H9 (cell line): ENCODE data around the gene FGF4. TPM values are rescaled to one million over a fixed set of nuclear protein-coding genes. Genes with fewer than 3 reads are reported as not detected.

Source experiments
- DNase-seq: peaks from one replicate; pipeline ENCODE4 v3.0.0-alpha.2; 2017
- H2AFZ ChIP-seq: one replicate; pipeline ENCODE4 v1.6.1; 2013; ENCODE audit warnings: mild to moderate bottlenecking, low read length, control low read depth, moderate library complexity
- H2AK5ac ChIP-seq: 2 replicates; pipeline ENCODE4 v1.6.1; 2013; ENCODE audit warnings: low read length, control low read depth, mixed read lengths; ENCODE audit not compliant: insufficient read length
- H2BK120ac ChIP-seq: one replicate; pipeline ENCODE4 v1.6.1; 2013; ENCODE audit warnings: low read depth, mild to moderate bottlenecking, low read length, control low read depth, inconsistent platforms; ENCODE audit not compliant: poor library complexity, severe bottlenecking
- H2BK12ac ChIP-seq: 2 replicates; pipeline ENCODE4 v1.6.1; 2013; ENCODE audit warnings: low read length, control low read depth, mixed read lengths, low read depth; ENCODE audit not compliant: insufficient read length
- H2BK15ac ChIP-seq: 2 replicates; pipeline ENCODE4 v1.6.1; 2013; ENCODE audit warnings: low read depth, low read length, control low read depth
- H2BK20ac ChIP-seq: one replicate; pipeline ENCODE4 v1.6.1; 2013; ENCODE audit warnings: low read depth, mild to moderate bottlenecking, low read length, control low read depth, inconsistent platforms; ENCODE audit not compliant: poor library complexity, severe bottlenecking
- H2BK5ac ChIP-seq: 2 replicates; pipeline ENCODE4 v1.6.1; 2013; ENCODE audit warnings: low read length, control low read depth, mixed read lengths; ENCODE audit not compliant: insufficient read length
- H3K14ac ChIP-seq: 2 replicates; pipeline ENCODE4 v1.6.1; 2013; ENCODE audit warnings: low read length, control low read depth; ENCODE audit not compliant: insufficient read depth
- H3K18ac ChIP-seq: 2 replicates; pipeline ENCODE4 v1.6.1; 2013; ENCODE audit warnings: low read depth, mild to moderate bottlenecking, mixed read lengths, low read length, control low read depth; ENCODE audit not compliant: insufficient read length
- H3K23ac ChIP-seq: 2 replicates; pipeline ENCODE4 v1.6.1; 2013; ENCODE audit warnings: low read length, control low read depth, mixed read lengths, low read depth; ENCODE audit not compliant: insufficient read length
- H3K23me2 ChIP-seq: 2 replicates; pipeline ENCODE4 v1.6.1; 2013; ENCODE audit warnings: low read depth, mild to moderate bottlenecking, mixed read lengths, low read length, control low read depth; ENCODE audit not compliant: insufficient read length, poor library complexity, severe bottlenecking
- H3K27ac ChIP-seq: 2 replicates; pipeline ENCODE4 v1.5.1; 2013; ENCODE audit warnings: low read length, control low read depth, mixed read lengths, low read depth; ENCODE audit not compliant: insufficient read length
- H3K27me3 ChIP-seq: 2 replicates; pipeline ENCODE4 v1.6.1; 2013; ENCODE audit warnings: low read length, control low read depth, inconsistent platforms; ENCODE audit not compliant: insufficient read depth
- H3K4ac ChIP-seq: 2 replicates; pipeline ENCODE4 v1.6.1; 2013; ENCODE audit warnings: low read depth, mild to moderate bottlenecking, control low read depth, inconsistent platforms, low read length, moderate library complexity
- H3K4me1 ChIP-seq: 2 replicates; pipeline ENCODE4 v1.6.1; 2013; ENCODE audit warnings: low read length, control low read depth, inconsistent platforms; ENCODE audit not compliant: insufficient read depth
- H3K4me2 ChIP-seq: 2 replicates; pipeline ENCODE4 v1.6.1; 2013; ENCODE audit warnings: low read length, control low read depth, mixed read lengths; ENCODE audit not compliant: insufficient read length, insufficient read depth
- H3K56ac ChIP-seq: 2 replicates; pipeline ENCODE4 v1.6.1; 2013; ENCODE audit warnings: low read depth, mild to moderate bottlenecking, mixed read lengths, low read length, control low read depth; ENCODE audit not compliant: insufficient read length
- H3K79me1 ChIP-seq: 2 replicates; pipeline ENCODE4 v1.6.1; 2013; ENCODE audit warnings: low read depth, mild to moderate bottlenecking, moderate library complexity, low read length, control low read depth, inconsistent platforms; ENCODE audit not compliant: insufficient read depth, poor library complexity, severe bottlenecking
- H3K79me2 ChIP-seq: 2 replicates; pipeline ENCODE4 v1.6.1; 2013; ENCODE audit warnings: low read length, control low read depth, inconsistent platforms; ENCODE audit not compliant: insufficient read depth
- H3K9ac ChIP-seq: 2 replicates; pipeline ENCODE4 v1.6.1; 2013; ENCODE audit warnings: low read length, control low read depth, mixed read lengths; ENCODE audit not compliant: insufficient read length; ENCODE audit errors: extremely low read depth
- H3K9me3 ChIP-seq: one replicate; pipeline ENCODE4 v1.6.1; 2013; ENCODE audit warnings: low read depth, low read length, inconsistent platforms; ENCODE audit not compliant: control insufficient read depth
- H3T11ph ChIP-seq: one replicate; pipeline ENCODE4 v1.6.1; 2013; ENCODE audit warnings: mild to moderate bottlenecking, low read length, control low read depth, inconsistent platforms
- H4K20me1 ChIP-seq: one replicate; pipeline ENCODE4 v1.6.1; 2013; ENCODE audit not compliant: control insufficient read depth, insufficient read length, insufficient read depth
- H4K5ac ChIP-seq: 2 replicates; pipeline ENCODE4 v1.6.1; 2013; ENCODE audit warnings: low read depth, mild to moderate bottlenecking, mixed read lengths, low read length, control low read depth; ENCODE audit not compliant: insufficient read length
- H4K8ac ChIP-seq: replicated peaks from 2 replicates; pipeline ENCODE4 v1.6.1; 2013; ENCODE audit warnings: low read length, control low read depth, mixed read lengths, low read depth; ENCODE audit not compliant: insufficient read length
- H4K91ac ChIP-seq: 2 replicates; pipeline ENCODE4 v1.6.1; 2013; ENCODE audit warnings: low read depth, mild to moderate bottlenecking, moderate library complexity, mixed read lengths, low read length, control low read depth; ENCODE audit not compliant: insufficient read length
- H3K27ac Mint-ChIP-seq, 3 experiments: 2 replicates in 2 of 3; 3 replicates in 1 of 3; pipeline ENCODE4 v1.8.0; 2020 to 2021; ENCODE audit warnings: mixed read lengths in 3 of 3, mild to moderate bottlenecking in 1 of 3, moderate library complexity in 1 of 3
- H3K27me3 Mint-ChIP-seq: 2 replicates; pipeline ENCODE4 v1.8.0; 2021; ENCODE audit warnings: low read depth, mild to moderate bottlenecking, moderate library complexity, mixed read lengths
- H3K36me3 Mint-ChIP-seq, 3 experiments: 2 replicates in 2 of 3; 3 replicates in 1 of 3; pipeline ENCODE4 v1.8.0; 2020 to 2021; ENCODE audit warnings: low read depth in 3 of 3, mixed read lengths in 3 of 3; ENCODE audit not compliant: insufficient read depth in 1 of 3
- H3K4me1 Mint-ChIP-seq, 2 experiments: 2 replicates each; pipeline ENCODE4 v1.8.0; 2020; ENCODE audit warnings: mixed read lengths in 2 of 2
- H3K4me3 Mint-ChIP-seq, 2 experiments: 2 replicates in 1 of 2; 3 replicates in 1 of 2; pipeline ENCODE4 v1.8.0; 2020 to 2021; ENCODE audit warnings: mild to moderate bottlenecking in 2 of 2, mixed read lengths in 2 of 2, moderate library complexity in 1 of 2
- H3K9me3 Mint-ChIP-seq, 2 experiments: 2 replicates in 1 of 2; 3 replicates in 1 of 2; pipeline ENCODE4 v1.8.0; 2020; ENCODE audit warnings: mild to moderate bottlenecking in 2 of 2, mixed read lengths in 2 of 2, moderate library complexity in 1 of 2
- CTCF ChIP-seq: fragments of 200-600 bp; sonication (generic); conservative IDR thresholded peaks from 3 replicates; pipeline ENCODE4 v1.8.0; 2021; ENCODE audit warnings: antibody characterized with exemption, mild to moderate bottlenecking
- WGBS: extraction: QIAGEN DNeasy Blood & Tissue Kit; methylation state at CpG from one replicate; pipeline ENCODE4 v1.1.7; 2013; ENCODE audit warnings: missing lambda C conversion rate, low lambda C conversion rate, mixed read lengths; ENCODE audit not compliant: insufficient read length; ENCODE audit errors: extremely low coverage; 5-methylcytosine and 5-hydroxymethylcytosine counted together
- total RNA-seq: library from RNA; stranded (reverse); gene quantifications from 2 replicates; pipeline ENCODE4 v1.2.1, GENCODE V29; 2021

Gene FGF4
- total RNA-seq, 1 experiment from 2014 or later = 0.68 TPM

DNA sequence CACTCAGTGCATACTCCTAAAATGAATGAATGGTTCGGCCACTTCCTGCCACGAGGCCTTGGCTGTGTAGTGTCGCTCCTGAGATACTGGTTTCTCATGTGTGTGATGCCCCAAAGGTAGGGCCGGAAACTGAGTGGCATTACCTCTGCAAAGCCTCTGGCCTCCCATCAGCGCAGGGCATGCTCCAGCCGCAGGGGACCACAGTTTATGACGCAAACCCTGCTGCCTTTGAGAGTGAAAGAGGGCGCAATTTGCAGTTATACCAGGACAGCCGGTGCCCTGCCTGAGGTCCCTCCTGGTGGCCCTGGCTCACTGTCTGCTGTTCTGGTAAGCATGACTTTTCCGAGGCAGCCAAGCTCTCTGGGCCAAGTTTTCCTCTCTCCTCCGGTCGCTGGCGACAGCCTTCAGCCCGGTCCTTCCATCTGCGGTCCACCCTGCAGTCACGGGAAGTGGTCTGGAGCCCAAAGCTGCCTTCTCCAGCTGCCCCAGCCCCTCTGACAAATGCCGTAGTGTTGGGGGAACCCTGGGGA lies 46.4 kb upstream of the FGF4 start:
- H2BK15ac ChIP-seq = no peak overlapping the region
- no peaks in the 10 kb centered on the region for H3K79me1 ChIP-seq
- no peak overlapping the region for H4K8ac ChIP-seq
- no peak overlapping the region for H2BK120ac ChIP-seq
- no peak overlapping the region for H3K9ac ChIP-seq
- H2BK12ac ChIP-seq = no peak overlapping the region
- Mint-ChIP-seq H3K27ac (no peak overlapping the region), H3K27me3 (peaks cover 91% of the 10 kb centered on the region), H3K4me3 (no peak overlapping the region), H3K4me1 (peaks cover 4 to 11% of the 10 kb centered on the region in 2 experiments), H3K9me3 (no peaks in the 10 kb centered on the region; a peak in 1 of 5 replicates), H3K36me3 (no peaks in the 10 kb centered on the region)
- H2BK20ac ChIP-seq = no peak overlapping the region
- H3K27me3 ChIP-seq = peaks cover 44% of the 10 kb centered on the region
- TF ChIP-seq CTCF = no peak
- H3K79me2 ChIP-seq = no peaks in the 10 kb centered on the region
- no peak overlapping the region for H3K4ac ChIP-seq
- H3K23me2 ChIP-seq = peaks cover 9% of the 10 kb centered on the region
- no peak overlapping the region for H2AFZ ChIP-seq
- H4K5ac ChIP-seq = no peak overlapping the region
- H3K23ac ChIP-seq = no peak overlapping the region
- H3T11ph ChIP-seq = no peak overlapping the region
- no peak overlapping the region for H2AK5ac ChIP-seq
- H4K91ac ChIP-seq = no peak overlapping the region
- no peak for DNase-seq
- no peaks in the 10 kb centered on the region for H3K4me1 ChIP-seq
- no CpG with 5 or more reads among the region's 17 CpGs for WGBS
- H3K18ac ChIP-seq = no peak overlapping the region
- H3K14ac ChIP-seq = no peak overlapping the region
- H3K9me3 ChIP-seq = no peaks in the 10 kb centered on the region
- no peaks in the 10 kb centered on the region for H4K20me1 ChIP-seq
- no peak overlapping the region for H3K27ac ChIP-seq
- no peak overlapping the region for H2BK5ac ChIP-seq
- H3K56ac ChIP-seq = no peak overlapping the region
- no peak overlapping the region for H3K4me2 ChIP-seq
